HG02571 (cell line): ENCODE measurements around the gene TRRAP.
"Not testable (repeated sequence)": the region's sequence is repeated elsewhere in the genome, so short reads cannot be mapped to it uniquely, and the experiment has no call there.

Experiments used
- ATAC-seq: cut with Tn5 transposase; IDR thresholded peaks from one replicate; pipeline ENCODE4 v1.9.1; 2021; ENCODE audit warnings: mild to moderate bottlenecking, moderate library complexity; ENCODE audit not compliant: unreplicated experiment

The TRRAP gene

GRCh38 chr7:98866351-98866750 lies 12.0 kb upstream of the TRRAP start:
- ATAC-seq = no peak

- ATAC-seq = no peak
Observed at GRCh38 chr7:98866765-98867164, 11.6 kb upstream of the TRRAP start.

GRCh38 chr7:98868450-98868849 lies 9.9 kb upstream of the TRRAP start:
- no peak for ATAC-seq

GRCh38 chr7:98869027-98869596 lies 9.2 kb upstream of the TRRAP start:
- no peak for ATAC-seq

- ATAC-seq = no peak
Observed at GRCh38 chr7:98869597-98870120, 8.7 kb upstream of the TRRAP start, which contains the start of gene TMEM130. TSS of gene TMEM130 (minus strand) at chr7:98870014. CDS start at chr7:98869861, 153 bp downstream.

- peak; percentile 66 for ATAC-seq
Observed at GRCh38 chr7:98870121-98870651, 8.1 kb upstream of the TRRAP start.

- ATAC-seq = no peak
Observed at GRCh38 chr7:98870807-98871491, 7.4 kb upstream of the TRRAP start.

GRCh38 chr7:98872328-98872924 lies 5.9 kb upstream of the TRRAP start:
- ATAC-seq = no peak

GRCh38 chr7:98873610-98874009 lies 4.7 kb upstream of the TRRAP start:
- not testable (repeated sequence) for ATAC-seq

- no peak for ATAC-seq
Observed at GRCh38 chr7:98874942-98875341, 3.4 kb upstream of the TRRAP start.

- no peak for ATAC-seq
Observed at GRCh38 chr7:98875501-98875900, 2.8 kb upstream of the TRRAP start.

GRCh38 chr7:98877146-98877545 lies 1.2 kb upstream of the TRRAP start:
- ATAC-seq = no peak

GRCh38 chr7:98877692-98878364 lies 504 bp upstream of the TRRAP start:
- ATAC-seq = no peak

- ATAC-seq = peak; percentile 67
Observed at GRCh38 chr7:98879198-98879978, 1.1 kb downstream of the TRRAP start.

GRCh38 chr7:98879979-98880315 lies 1.6 kb downstream of the TRRAP start:
- ATAC-seq = no peak

GRCh38 chr7:98880485-98880884 lies 2.2 kb downstream of the TRRAP start:
- ATAC-seq = no peak

- ATAC-seq = no peak
Observed at GRCh38 chr7:98881561-98882315, 3.4 kb downstream of the TRRAP start.

- ATAC-seq = no peak
Observed at GRCh38 chr7:98884416-98884815, 6.1 kb downstream of the TRRAP start.

GRCh38 chr7:98887038-98887437 lies 8.7 kb downstream of the TRRAP start:
- no peak for ATAC-seq

GRCh38 chr7:98892609-98893008 lies 14.3 kb downstream of the TRRAP start:
- no peak for ATAC-seq
